Naive thymus-derived CD4-positive, alpha-beta T cell (primary cell): ENCODE data around the gene GPR157. TPM values are rescaled to one million over a fixed set of nuclear protein-coding genes. Genes with fewer than 3 reads are reported as not detected.

ENCODE experiments used
- ATAC-seq: fragments of 150-1000 bp; cut with Tn5 transposase; 2 replicates; pipeline ENCODE4 v1.10.0; 2021; ENCODE audit warnings: mild to moderate bottlenecking, moderate library complexity
- CTCF ChIA-PET: fragments of 350-600 bp; sonication (Branson Sonifier 250); formaldehyde crosslinking; loops from one replicate; lab custom pipeline; 2021; ENCODE audit warnings: antibody characterized with exemption; lab: Charles Lee
- POLR2A ChIA-PET: fragments of 350-600 bp; sonication (Branson Sonifier 250); formaldehyde crosslinking; loops from one replicate; lab custom pipeline; 2021; ENCODE audit warnings: antibody characterized with exemption, inconsistent platforms; lab: Charles Lee
- DNase-seq, 9 donors: peaks; one replicate each; pipeline versions ENCODE4 v3.0.0 to v3.0.0-alpha.2; 2020 to 2022; ENCODE audit warnings: mixed read lengths in 1 of 9
- H3K27ac ChIP-seq: one replicate; pipeline ENCODE4 v1.7.0; 2013; ENCODE audit warnings: mild to moderate bottlenecking, low read depth, low read length, moderate library complexity
- H3K27me3 ChIP-seq, 2 donors: one replicate each; pipeline ENCODE4 v1.7.0; 2013; ENCODE audit warnings: low read length in 2 of 2, mild to moderate bottlenecking in 2 of 2, moderate library complexity in 2 of 2; ENCODE audit not compliant: control insufficient read depth in 2 of 2, insufficient read depth in 2 of 2
- H3K36me3 ChIP-seq, 3 experiments: 1 replicate in 2 of 3; 2 replicates in 1 of 3; pipeline ENCODE4 v1.7.0; 2013; ENCODE audit warnings: low read length in 3 of 3, mild to moderate bottlenecking in 3 of 3, moderate library complexity in 1 of 3; ENCODE audit not compliant: insufficient read depth in 3 of 3, control insufficient read depth in 2 of 3
- H3K4me1 ChIP-seq, 2 donors: one replicate each; pipeline ENCODE4 v1.7.0; 2013; ENCODE audit warnings: low read length in 2 of 2, mild to moderate bottlenecking in 2 of 2, moderate library complexity in 1 of 2; ENCODE audit not compliant: control insufficient read depth in 2 of 2, insufficient read depth in 2 of 2
- H3K4me3 ChIP-seq: 2 replicates; pipeline ENCODE4 v1.7.0; 2013; ENCODE audit warnings: mild to moderate bottlenecking, low read length
- H3K9me3 ChIP-seq, 3 experiments: 1 replicate in 2 of 3; 2 replicates in 1 of 3; pipeline ENCODE4 v1.7.0; 2013; ENCODE audit warnings: low read length in 3 of 3; ENCODE audit not compliant: control insufficient read depth in 2 of 3
- H3K27ac Mint-ChIP-seq, 9 donors: one replicate each; pipeline ENCODE4 v1.8.0; 2020 to 2022; ENCODE audit warnings: mixed read lengths in 9 of 9, mild to moderate bottlenecking in 8 of 9, moderate library complexity in 5 of 9, inconsistent platforms in 2 of 9
- H3K27me3 Mint-ChIP-seq, 5 donors: one replicate each; pipeline ENCODE4 v1.8.0; 2021 to 2022; ENCODE audit warnings: mixed read lengths in 5 of 5, mild to moderate bottlenecking in 1 of 5
- H3K36me3 Mint-ChIP-seq, 5 donors: one replicate each; pipeline ENCODE4 v1.8.0; 2020 to 2022; ENCODE audit warnings: mixed read lengths in 5 of 5, mild to moderate bottlenecking in 3 of 5, inconsistent platforms in 1 of 5
- H3K4me1 Mint-ChIP-seq, 7 donors: one replicate each; pipeline ENCODE4 v1.8.0; 2020 to 2022; ENCODE audit warnings: mixed read lengths in 7 of 7, mild to moderate bottlenecking in 3 of 7, inconsistent platforms in 1 of 7
- H3K4me3 Mint-ChIP-seq, 10 donors: one replicate each; pipeline ENCODE4 v1.8.0; 2020 to 2022; ENCODE audit warnings: mild to moderate bottlenecking in 10 of 10, mixed read lengths in 10 of 10, moderate library complexity in 6 of 10, inconsistent platforms in 2 of 10
- H3K9me3 Mint-ChIP-seq, 11 donors: one replicate each; pipeline ENCODE4 v1.8.0; 2020 to 2022; ENCODE audit warnings: mixed read lengths in 11 of 11, mild to moderate bottlenecking in 4 of 11, inconsistent platforms in 1 of 11, moderate library complexity in 1 of 11
- intact Hi-C, 2 donors: fragments of 100-400 bp; cut with micrococcal nuclease; formaldehyde crosslinking; loops; one replicate each; pipeline ENCODE4 v1.15.1; 2023
- polyA plus RNA-seq, 2 donors: library from polyadenylated mRNA; unstranded; fragments of 300-500 nt; fragmentation: Illumina TruSeq; gene quantifications; one replicate each; pipeline ENCODE4 v1.2.3, GENCODE V29; 2021
- total RNA-seq, 6 experiments: library from RNA in 5 of 6; stranded (reverse) in 5 of 6; gene quantifications; 1 replicate in 5 of 6; 2 replicates in 1 of 6; pipeline ENCODE4 v1.2.3 and lab custom pipeline; 2021 to 2026

The GPR157 gene
- total and polyA plus RNA-seq, 7 experiments from 2014 or later, result 1.4 to 14.1 (median 5.2) TPM

DNA sequence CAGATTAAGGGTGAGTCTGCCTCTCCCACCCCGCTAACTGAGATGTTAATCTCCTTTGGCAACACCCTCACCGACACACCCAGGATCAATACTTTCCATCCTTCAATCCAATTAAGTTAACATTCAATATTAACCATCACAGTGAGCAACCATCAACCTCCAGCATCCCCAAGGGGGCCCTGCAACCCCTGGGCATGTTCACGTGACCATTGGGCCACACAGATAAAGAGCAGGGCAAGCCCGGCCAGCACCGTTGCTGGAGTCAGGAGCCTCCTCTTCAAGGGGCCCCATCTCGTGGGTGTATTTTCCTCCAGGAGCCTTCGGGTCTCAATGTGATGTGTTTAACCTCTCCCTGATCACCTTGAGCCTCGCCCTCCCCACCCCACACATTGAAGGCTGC lies 8.0 kb upstream of the GPR157 start:
- no peaks in the 10 kb centered on the region for H3K36me3 ChIP-seq
- H3K27me3 ChIP-seq, result no peaks in the 10 kb centered on the region
- Mint-ChIP-seq H3K4me1 (peaks cover 0 to 6% (median under 1%) of the 10 kb centered on the region in 7 donors), H3K9me3 (no peaks in the 10 kb centered on the region), H3K27me3 (peaks cover 0 to 27% (median 0%) of the 10 kb centered on the region in 5 donors), H3K36me3 (no peaks in the 10 kb centered on the region), H3K27ac (no peak overlapping the region), H3K4me3 (no peak overlapping the region)
- H3K4me1 ChIP-seq, result no peaks in the 10 kb centered on the region
- ChIA-PET POLR2A (no interaction called here), CTCF (no interaction called here)
- H3K4me3 ChIP-seq, result no peak overlapping the region
- no peaks in the 10 kb centered on the region for H3K9me3 ChIP-seq
- no peak overlapping the region for H3K27ac ChIP-seq
- intact Hi-C loops, result no loop called here
- DNase-seq (no peak), ATAC-seq (no peak)

- H3K4me3 Mint-ChIP-seq, result no peak overlapping the region
- H3K4me1 ChIP-seq, result no peaks in the 10 kb centered on the region
- no peaks in the 10 kb centered on the region for H3K9me3 Mint-ChIP-seq
- H3K27ac ChIP-seq, result no peak overlapping the region
- ChIA-PET CTCF (interaction anchor here (0.6 kb wide), 1 partner anchor 440 kb away, joined by 4 read pairs; no protein-coding TSS in a partner anchor), POLR2A (no interaction called here)
- no peaks in the 10 kb centered on the region for H3K36me3 Mint-ChIP-seq
- peak overlapping the region in 1 of 9 donors; percentile 20 for H3K27ac Mint-ChIP-seq
- no peaks in the 10 kb centered on the region for H3K9me3 ChIP-seq
- intact Hi-C loops, result no loop called here
- peaks cover 0 to 6% (median 1%) of the 10 kb centered on the region in 7 donors for H3K4me1 Mint-ChIP-seq
- no peak for DNase-seq
- peaks cover 0 to 32% (median 0%) of the 10 kb centered on the region in 5 donors for H3K27me3 Mint-ChIP-seq
- peak; percentile 60 for ATAC-seq
- H3K27me3 ChIP-seq, result no peaks in the 10 kb centered on the region
- no peak overlapping the region for H3K4me3 ChIP-seq
- no peaks in the 10 kb centered on the region for H3K36me3 ChIP-seq
Observed at GRCh38 chr1:9135073-9135836, 6.4 kb upstream of the GPR157 start.

GRCh38 chr1:9133870-9134585 lies 5.1 kb upstream of the GPR157 start:
- Histone ChIP-seq H3K36me3 (no peaks in the 10 kb centered on the region), H3K4me3 (no peak overlapping the region), H3K4me1 (no peaks in the 10 kb centered on the region), H3K27me3 (no peaks in the 10 kb centered on the region), H3K9me3 (no peaks in the 10 kb centered on the region), H3K27ac (no peak overlapping the region)
- DNase-seq (no peak), ATAC-seq (no peak)
- intact Hi-C loops, result no loop called here
- peak overlapping the region in 1 of 9 donors; percentile 67 for H3K27ac Mint-ChIP-seq
- H3K4me1 Mint-ChIP-seq, result peaks cover 0 to 14% (median 5%) of the 10 kb centered on the region in 7 donors
- no peaks in the 10 kb centered on the region for H3K9me3 Mint-ChIP-seq
- no peak overlapping the region for H3K4me3 Mint-ChIP-seq
- ChIA-PET CTCF (interaction anchor here (0.7 kb wide), 1 partner anchor 350 kb away, joined by 4 read pairs; no protein-coding TSS in a partner anchor), POLR2A (no interaction called here)
- no peaks in the 10 kb centered on the region for H3K36me3 Mint-ChIP-seq
- H3K27me3 Mint-ChIP-seq, result peaks cover 0 to 32% (median 0%) of the 10 kb centered on the region in 5 donors

- Mint-ChIP-seq H3K4me1 (peaks cover 19 to 40% (median 32%) of the 10 kb centered on the region in 7 donors), H3K4me3 (peak overlapping the region; percentile 37 to 89 (median 70)), H3K9me3 (no peaks in the 10 kb centered on the region), H3K36me3 (no peaks in the 10 kb centered on the region), H3K27ac (peak overlapping the region; percentile 9 to 88 (median 59)), H3K27me3 (peaks cover 0 to 29% (median 0%) of the 10 kb centered on the region in 5 donors)
- POLR2A ChIA-PET, result interaction anchor here (0.5 to 1.4 kb wide), 10 partner anchors 9 to 1886 kb away, joined by 3 to 6 read pairs (median 3); partner anchors contain the start of gene ENO1
- peak; percentile 82 for ATAC-seq
- peaks cover 8 to 24% of the 10 kb centered on the region in 2 donors for H3K4me1 ChIP-seq
- no peaks in the 10 kb centered on the region for H3K9me3 ChIP-seq
- H3K27ac ChIP-seq, result peak overlapping the region; percentile 67
- CTCF ChIA-PET, result interaction anchor here (0.9 to 1.5 kb wide), 2 partner anchors 11 to 160 kb away, joined by 3 to 6 read pairs; no protein-coding TSS in a partner anchor
- no peak overlapping the region for H3K4me3 ChIP-seq
- no peaks in the 10 kb centered on the region for H3K36me3 ChIP-seq
- H3K27me3 ChIP-seq, result no peaks in the 10 kb centered on the region
- intact Hi-C loops, result loop anchor here (1.0 to 10.0 kb wide), 16 partner anchors 13 to 1563 kb away; partner anchors contain the start of genes ENO1 (in 2 of the 2), CTNNBIP1 (in 1 of the 2), DFFA (in 1 of the 2) and H6PD (in 1 of the 2)
- peak; percentile 72 to 86 (median 82) for DNase-seq
Observed at GRCh38 chr1:9129266-9130041, 552 bp upstream of the GPR157 start.

DNA sequence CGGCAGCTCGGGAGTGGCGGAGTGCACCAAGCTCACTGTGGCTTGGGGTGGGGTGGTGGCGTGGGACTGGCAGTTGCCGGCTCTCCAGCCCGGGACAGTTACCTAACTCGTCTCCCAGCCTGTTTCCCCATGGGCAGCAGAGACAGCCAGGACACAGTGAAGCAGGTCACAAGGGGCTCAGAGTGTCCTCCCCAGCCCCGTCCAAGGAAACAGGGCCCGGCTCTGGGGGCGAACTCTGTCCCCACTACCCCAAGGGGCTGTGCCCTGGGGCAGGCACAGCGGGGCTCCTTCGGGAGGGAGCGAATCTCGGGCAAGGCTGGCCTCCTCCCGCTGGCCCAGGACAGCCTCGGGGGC lies 759 bp downstream of the GPR157 start:
- ATAC-seq (no peak), DNase-seq (peak in 2 of 9 donors; percentile 14 to 33)
- no peaks in the 10 kb centered on the region for H3K9me3 ChIP-seq
- Mint-ChIP-seq H3K36me3 (no peaks in the 10 kb centered on the region), H3K4me3 (peak overlapping the region; percentile 85 to 95 (median 90)), H3K27ac (peak overlapping the region in 8 of 9 donors; percentile 5 to 87 (median 82)), H3K9me3 (no peaks in the 10 kb centered on the region), H3K27me3 (peaks cover 0 to 23% (median 0%) of the 10 kb centered on the region in 5 donors), H3K4me1 (peaks cover 19 to 40% (median 32%) of the 10 kb centered on the region in 7 donors)
- peaks cover 8 to 24% of the 10 kb centered on the region in 2 donors for H3K4me1 ChIP-seq
- intact Hi-C loops, result loop anchor here (1.0 to 10.0 kb wide), 13 partner anchors 15 to 1564 kb away; partner anchors contain the start of genes DFFA (in 1 of the 2), ENO1 (in 1 of the 2), H6PD (in 1 of the 2) and PER3 (in 1 of the 2)
- H3K4me3 ChIP-seq, result peak overlapping the region; percentile 67
- no peaks in the 10 kb centered on the region for H3K36me3 ChIP-seq
- POLR2A ChIA-PET, result interaction anchor here (0.8 to 1.3 kb wide), 4 partner anchors 8 to 199 kb away, joined by 3 to 9 read pairs (median 4); no protein-coding TSS in a partner anchor
- peak overlapping the region; percentile 59 for H3K27ac ChIP-seq
- CTCF ChIA-PET, result no interaction called here
- H3K27me3 ChIP-seq, result no peaks in the 10 kb centered on the region
